WTC11 (cell line): ENCODE measurements around the gene PARVG. TPM values are rescaled to one million over a fixed set of nuclear protein-coding genes. Genes with fewer than 3 reads are reported as not detected.

Experiments
- ATAC-seq: fragments of 200-7000 bp; cut with Tn5 transposase; 2 replicates; pipeline ENCODE4 v1.10.0; 2021; ENCODE audit warnings: mild to moderate bottlenecking, moderate library complexity
- CTCF ChIA-PET: fragments of 300-600 bp; sonication (Branson Sonifier 250); formaldehyde crosslinking; loops from one replicate; lab custom pipeline; 2021; ENCODE audit warnings: antibody characterized with exemption; lab: Charles Lee
- POLR2A ChIA-PET: fragments of 350-600 bp; sonication (Branson Sonifier 250); formaldehyde crosslinking; loops from one replicate; lab custom pipeline; 2021; ENCODE audit warnings: antibody characterized with exemption; lab: Charles Lee
- DNase-seq: peaks from one replicate; pipeline ENCODE4 v3.0.0; 2021; ENCODE audit warnings: low spot score
- H3K27ac Mint-ChIP-seq: 2 replicates; pipeline ENCODE4 v1.8.0; 2021; ENCODE audit warnings: mixed read lengths
- H3K27me3 Mint-ChIP-seq: 2 replicates; pipeline ENCODE4 v1.8.0; 2021; ENCODE audit warnings: low read depth, mild to moderate bottlenecking, moderate library complexity, mixed read lengths
- H3K36me3 Mint-ChIP-seq: 2 replicates; pipeline ENCODE4 v1.8.0; 2021; ENCODE audit warnings: mixed read lengths
- H3K4me1 Mint-ChIP-seq: 2 replicates; pipeline ENCODE4 v1.8.0; 2022; ENCODE audit warnings: mixed read lengths
- H3K4me3 Mint-ChIP-seq: 2 replicates; pipeline ENCODE4 v1.8.0; 2021; ENCODE audit warnings: mild to moderate bottlenecking, moderate library complexity, mixed read lengths
- H3K9me3 Mint-ChIP-seq: 2 replicates; pipeline ENCODE4 v1.8.0; 2021; ENCODE audit warnings: mixed read lengths
- CDX4 ChIP-seq: fragments of 250-450 bp; sonication (Bioruptor Pico); IDR thresholded peaks from 2 replicates; pipeline ENCODE4 v1.9.0; 2021; ENCODE audit warnings: moderate library complexity, mild to moderate bottlenecking, inconsistent platforms, borderline replicate concordance
- E2F1 ChIP-seq: sonication (generic); formaldehyde crosslinking; IDR thresholded peaks from 2 replicates; pipeline ENCODE4 v1.8.0; 2022; ENCODE audit warnings: mild to moderate bottlenecking, missing genetic modification reagents
- E2F5 ChIP-seq: sonication (generic); formaldehyde crosslinking; IDR thresholded peaks from 2 replicates; pipeline ENCODE4 v1.8.1; 2022; ENCODE audit warnings: mild to moderate bottlenecking, moderate library complexity, missing genetic modification reagents
- ELF4 ChIP-seq: sonication (generic); formaldehyde crosslinking; IDR thresholded peaks from 2 replicates; pipeline ENCODE4 v1.8.1; 2022; ENCODE audit warnings: low read depth, mild to moderate bottlenecking, moderate library complexity, missing genetic modification reagents
- ERG ChIP-seq: fragments of 250-450 bp; sonication (Bioruptor Pico); IDR thresholded peaks from 2 replicates; pipeline ENCODE4 v1.8.0; 2021; ENCODE audit warnings: mild to moderate bottlenecking
- ETV6 ChIP-seq: sonication (generic); formaldehyde crosslinking; IDR thresholded peaks from 2 replicates; pipeline ENCODE4 v1.8.1; 2022; ENCODE audit warnings: mild to moderate bottlenecking, missing genetic modification reagents
- FOXP1 ChIP-seq: sonication (generic); formaldehyde crosslinking; IDR thresholded peaks from 2 replicates; pipeline ENCODE4 v1.8.0; 2022; ENCODE audit warnings: missing genetic modification reagents, mild to moderate bottlenecking, moderate library complexity, borderline replicate concordance
- GTF2I ChIP-seq: fragments of 250-450 bp; sonication (Bioruptor Pico); conservative IDR thresholded peaks from 2 replicates; pipeline ENCODE4 v1.4.0; 2021; ENCODE audit warnings: mild to moderate bottlenecking
- IRF1 ChIP-seq: sonication (generic); formaldehyde crosslinking; IDR thresholded peaks from 2 replicates; pipeline ENCODE4 v1.8.0; 2023; ENCODE audit warnings: missing genetic modification reagents
- IRF2 ChIP-seq: sonication (generic); formaldehyde crosslinking; IDR thresholded peaks from 2 replicates; pipeline ENCODE4 v1.8.0; 2022; ENCODE audit warnings: low read depth, missing genetic modification reagents, borderline replicate concordance
- JAZF1 ChIP-seq: fragments of 250-450 bp; sonication (Bioruptor Pico); IDR thresholded peaks from 2 replicates; pipeline ENCODE4 v1.9.0; 2021; ENCODE audit warnings: moderate library complexity, mild to moderate bottlenecking, inconsistent platforms
- JUN ChIP-seq: sonication (generic); formaldehyde crosslinking; IDR thresholded peaks from 2 replicates; pipeline ENCODE4 v1.8.0; 2023; ENCODE audit warnings: mild to moderate bottlenecking, missing genetic modification reagents
- MXD4 ChIP-seq: fragments of 250-450 bp; sonication (Bioruptor Pico); IDR thresholded peaks from 2 replicates; pipeline ENCODE4 v1.8.0; 2021; ENCODE audit warnings: mild to moderate bottlenecking, moderate library complexity, borderline replicate concordance
- MYBL2 ChIP-seq: sonication (generic); formaldehyde crosslinking; IDR thresholded peaks from 2 replicates; pipeline ENCODE4 v1.8.1; 2023; ENCODE audit warnings: mild to moderate bottlenecking, moderate library complexity, missing genetic modification reagents
- NFYB ChIP-seq: sonication (generic); formaldehyde crosslinking; conservative IDR thresholded peaks from 2 replicates; pipeline ENCODE4 v1.8.0; 2022; ENCODE audit warnings: low read depth, missing genetic modification reagents
- OVOL2 ChIP-seq: fragments of 250-450 bp; sonication (Bioruptor Pico); IDR thresholded peaks from 2 replicates; pipeline ENCODE4 v1.9.0; 2021; ENCODE audit warnings: mild to moderate bottlenecking, borderline replicate concordance
- RORB ChIP-seq: fragments of 250-450 bp; sonication (Bioruptor Pico); IDR thresholded peaks from 2 replicates; pipeline ENCODE4 v1.9.0; 2021; ENCODE audit warnings: mild to moderate bottlenecking
- SOX15 ChIP-seq: fragments of 250-450 bp; sonication (Bioruptor Pico); IDR thresholded peaks from 2 replicates; pipeline ENCODE4 v1.9.0; 2021; ENCODE audit warnings: mild to moderate bottlenecking
- ZBTB21 ChIP-seq: sonication (generic); formaldehyde crosslinking; IDR thresholded peaks from 2 replicates; pipeline ENCODE4 v1.8.1; 2023; ENCODE audit warnings: mild to moderate bottlenecking, missing genetic modification reagents, borderline replicate concordance
- ZNF121 ChIP-seq: sonication (generic); formaldehyde crosslinking; IDR thresholded peaks from 2 replicates; pipeline ENCODE4 v1.8.0; 2023; ENCODE audit warnings: missing genetic modification reagents
- ZNF281 ChIP-seq: sonication (generic); formaldehyde crosslinking; IDR thresholded peaks from 2 replicates; pipeline ENCODE4 v1.8.0; 2023; ENCODE audit warnings: mild to moderate bottlenecking, missing genetic modification reagents
- ZNF416 ChIP-seq: fragments of 250-450 bp; sonication (Bioruptor Pico); IDR thresholded peaks from 2 replicates; pipeline ENCODE4 v1.9.0; 2021; ENCODE audit warnings: mild to moderate bottlenecking, inconsistent platforms
- ZNF423 ChIP-seq: fragments of 250-450 bp; sonication (Bioruptor Pico); IDR thresholded peaks from 2 replicates; pipeline ENCODE4 v2.1.2; 2022; ENCODE audit warnings: mild to moderate bottlenecking, moderate library complexity
- ZNF671 ChIP-seq: fragments of 250-450 bp; sonication (Bioruptor Pico); IDR thresholded peaks from 2 replicates; pipeline ENCODE4 v1.8.0; 2021; ENCODE audit warnings: mild to moderate bottlenecking
- total RNA-seq: library from RNA; stranded (reverse); gene quantifications from 3 replicates; pipeline ENCODE4 v1.2.3, GENCODE V29; 2021

PARVG gene
- total RNA-seq, 1 experiment from 2014 or later, result 0.94 TPM

GRCh38 chr22:44242946-44243724, 62.4 kb downstream of the PARVG start:
- Mint-ChIP-seq H3K4me1 (no peaks in the 10 kb centered on the region), H3K4me3 (no peak overlapping the region), H3K9me3 (peaks cover 7% of the 10 kb centered on the region), H3K36me3 (peaks cover 3% of the 10 kb centered on the region; the same call in 1 of the 2 replicates), H3K27ac (no peak overlapping the region), H3K27me3 (no peaks in the 10 kb centered on the region)
- POLR2A ChIA-PET, result no interaction called here
- CTCF ChIA-PET, result interaction anchor here (0.8 to 1.8 kb wide), 3 partner anchors 126 to 360 kb away, joined by 3 to 4 read pairs (median 3); no protein-coding TSS in a partner anchor
- no peak for ATAC-seq
- DNase-seq, result no peak
- TF ChIP-seq RORB (no peak), ZNF121 (CRISPR knock-in tag) (no peak), OVOL2 (no peak), NFYB (CRISPR knock-in tag) (no peak), IRF2 (CRISPR knock-in tag) (no peak), IRF1 (CRISPR knock-in tag) (no peak), GTF2I (CRISPR knock-in tag) (no peak), ZNF423 (CRISPR knock-in tag) (no peak), MXD4 (CRISPR knock-in tag) (no peak), ELF4 (CRISPR knock-in tag) (no peak), ERG (CRISPR knock-in tag) (no peak), ZNF281 (CRISPR knock-in tag) (no peak), JAZF1 (CRISPR knock-in tag) (no peak), JUN (CRISPR knock-in tag) (no peak), ZBTB21 (CRISPR knock-in tag) (no peak), E2F1 (CRISPR knock-in tag) (no peak), ZNF671 (no peak)

- ATAC-seq (no peak), DNase-seq (no peak)
- Mint-ChIP-seq H3K27me3 (no peaks in the 10 kb centered on the region), H3K27ac (no peak overlapping the region), H3K4me3 (no peak overlapping the region), H3K36me3 (peaks cover 5% of the 10 kb centered on the region; the same call in 1 of the 2 replicates), H3K9me3 (peaks cover 8% of the 10 kb centered on the region), H3K4me1 (no peaks in the 10 kb centered on the region)
- POLR2A ChIA-PET, result no interaction called here
- CTCF ChIA-PET, result interaction anchor here (0.8 to 1.8 kb wide), 3 partner anchors 126 to 361 kb away, joined by 3 to 4 read pairs (median 3); no protein-coding TSS in a partner anchor
- TF ChIP-seq FOXP1 (CRISPR knock-in tag), result no peak
- TF ChIP-seq MYBL2 (CRISPR knock-in tag), result no peak
- no peak for TF ChIP-seq ETV6 (CRISPR knock-in tag)
- no peak for TF ChIP-seq NFYB (CRISPR knock-in tag)
- no peak for TF ChIP-seq IRF2 (CRISPR knock-in tag)
- TF ChIP-seq ZNF416 (CRISPR knock-in tag), result no peak
- TF ChIP-seq ZNF281 (CRISPR knock-in tag), result no peak
- no peak for TF ChIP-seq E2F5 (CRISPR knock-in tag)
- no peak for TF ChIP-seq SOX15 (CRISPR knock-in tag)
- no peak for TF ChIP-seq CDX4
Observed at GRCh38 chr22:44243761-44244160, 63.0 kb downstream of the PARVG start.
